ENCODE data around the gene HBS1L.

Gene HBS1L

DNA sequence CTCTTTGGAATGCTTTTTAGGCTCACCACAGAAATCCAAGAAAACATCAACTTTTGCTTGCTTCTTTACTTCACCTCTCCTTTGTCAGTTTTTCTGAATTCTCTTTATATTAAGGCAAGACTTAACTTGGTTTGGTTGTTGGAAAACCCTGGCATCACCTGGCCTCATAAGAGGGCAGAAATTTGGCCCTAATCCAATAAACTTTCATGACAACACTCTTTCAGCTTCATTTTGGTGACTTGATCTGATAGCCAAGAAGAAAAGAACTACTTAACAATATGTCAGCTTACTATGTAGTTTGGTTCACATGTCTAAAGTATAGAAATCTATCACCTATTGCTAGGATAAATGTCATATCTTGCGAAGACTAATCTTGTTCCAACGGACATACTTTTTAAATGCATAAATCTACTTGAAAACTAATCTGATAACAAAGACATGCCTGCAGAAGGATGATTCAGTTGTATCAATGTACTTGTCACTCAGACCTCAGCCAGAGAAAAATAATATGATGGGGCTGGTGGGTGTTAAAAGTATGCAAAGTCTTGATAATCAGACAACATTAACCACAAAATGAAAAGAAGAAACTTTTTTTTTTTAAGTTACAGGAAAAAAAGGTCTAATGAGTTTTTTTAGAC lies 19.3 kb upstream of the HBS1L start:
- TF ChIP-seq, protein P1, sequence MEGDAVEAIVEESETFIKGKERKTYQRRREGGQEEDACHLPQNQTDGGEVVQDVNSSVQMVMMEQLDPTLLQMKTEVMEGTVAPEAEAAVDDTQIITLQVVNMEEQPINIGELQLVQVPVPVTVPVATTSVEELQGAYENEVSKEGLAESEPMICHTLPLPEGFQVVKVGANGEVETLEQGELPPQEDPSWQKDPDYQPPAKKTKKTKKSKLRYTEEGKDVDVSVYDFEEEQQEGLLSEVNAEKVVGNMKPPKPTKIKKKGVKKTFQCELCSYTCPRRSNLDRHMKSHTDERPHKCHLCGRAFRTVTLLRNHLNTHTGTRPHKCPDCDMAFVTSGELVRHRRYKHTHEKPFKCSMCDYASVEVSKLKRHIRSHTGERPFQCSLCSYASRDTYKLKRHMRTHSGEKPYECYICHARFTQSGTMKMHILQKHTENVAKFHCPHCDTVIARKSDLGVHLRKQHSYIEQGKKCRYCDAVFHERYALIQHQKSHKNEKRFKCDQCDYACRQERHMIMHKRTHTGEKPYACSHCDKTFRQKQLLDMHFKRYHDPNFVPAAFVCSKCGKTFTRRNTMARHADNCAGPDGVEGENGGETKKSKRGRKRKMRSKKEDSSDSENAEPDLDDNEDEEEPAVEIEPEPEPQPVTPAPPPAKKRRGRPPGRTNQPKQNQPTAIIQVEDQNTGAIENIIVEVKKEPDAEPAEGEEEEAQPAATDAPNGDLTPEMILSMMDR (IDR thresholded peaks at IDR 0.05; ENCODE audit: insufficient read depth, low read length, poor library complexity, severe bottlenecking): no peak
- Histone ChIP-seq H3K36me3 (ENCODE audit: control insufficient read depth, insufficient read depth, low read length) (no peaks in the 10 kb centered on the region), H3K27me3 (replicated peaks; ENCODE audit: control insufficient read depth, insufficient read depth, low read length) (no peaks in the 10 kb centered on the region), H3K4me3 (replicated peaks; ENCODE audit: low read depth, low read length) (no peak overlapping the region)
- no peak for DNase-seq (ENCODE audit: extremely low read depth, insufficient read length)

DNA sequence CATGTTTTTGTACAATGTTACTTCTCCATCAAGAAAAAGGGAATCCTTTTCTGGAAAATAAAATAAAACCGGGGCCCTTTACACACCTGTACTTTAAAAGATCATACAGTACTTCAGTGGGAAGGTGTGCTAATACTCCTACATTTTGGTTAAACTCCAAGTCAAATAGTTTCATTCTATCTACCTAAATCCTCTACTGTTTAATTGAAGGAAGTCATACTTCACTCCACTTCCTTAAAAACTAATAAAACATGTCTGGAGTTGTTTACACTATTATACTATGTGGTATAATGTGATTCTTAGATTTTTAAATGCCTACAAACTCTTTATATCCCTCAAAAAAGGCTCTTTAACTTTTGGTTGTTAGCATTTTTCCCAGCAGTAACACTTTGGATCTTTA lies 18.6 kb upstream of the HBS1L start:
- no peak for DNase-seq (ENCODE audit: extremely low read depth, insufficient read length)
- TF ChIP-seq, protein P1 (IDR thresholded peaks at IDR 0.05; ENCODE audit: insufficient read depth, low read length, poor library complexity, severe bottlenecking): no peak
- H3K36me3 ChIP-seq (ENCODE audit: control insufficient read depth, insufficient read depth, low read length): no peaks in the 10 kb centered on the region
- no peak overlapping the region for H3K4me3 ChIP-seq (replicated peaks; ENCODE audit: low read depth, low read length)
- H3K27me3 ChIP-seq (replicated peaks; ENCODE audit: control insufficient read depth, insufficient read depth, low read length): no peaks in the 10 kb centered on the region

DNA sequence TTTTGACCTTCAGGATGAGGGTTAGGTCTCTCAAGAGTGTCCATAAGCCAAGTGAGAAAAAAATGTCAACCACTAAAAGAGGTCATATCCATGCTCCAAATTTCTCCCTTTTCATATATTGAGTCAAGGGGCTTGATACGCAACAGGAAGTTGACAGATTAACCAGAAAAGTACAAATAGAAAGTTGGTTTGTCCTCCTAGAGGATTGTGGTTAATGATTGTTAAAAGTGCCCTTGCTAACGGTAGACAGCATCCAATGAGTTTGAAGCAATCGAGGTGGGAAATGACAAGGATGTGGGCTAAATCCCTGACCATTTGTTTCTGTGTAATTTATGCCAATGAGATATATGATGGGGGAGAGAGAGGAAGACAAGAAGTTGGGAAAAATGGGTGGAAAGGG lies 18.1 kb upstream of the HBS1L start:
- H3K4me3 ChIP-seq (replicated peaks; ENCODE audit: low read depth, low read length): no peak overlapping the region
- no peaks in the 10 kb centered on the region for H3K27me3 ChIP-seq (replicated peaks; ENCODE audit: control insufficient read depth, insufficient read depth, low read length)
- H3K36me3 ChIP-seq (ENCODE audit: control insufficient read depth, insufficient read depth, low read length): no peaks in the 10 kb centered on the region
- TF ChIP-seq, protein P1 (IDR thresholded peaks at IDR 0.05; ENCODE audit: insufficient read depth, low read length, poor library complexity, severe bottlenecking): no peak
- DNase-seq (ENCODE audit: extremely low read depth, insufficient read length): no peak

DNA sequence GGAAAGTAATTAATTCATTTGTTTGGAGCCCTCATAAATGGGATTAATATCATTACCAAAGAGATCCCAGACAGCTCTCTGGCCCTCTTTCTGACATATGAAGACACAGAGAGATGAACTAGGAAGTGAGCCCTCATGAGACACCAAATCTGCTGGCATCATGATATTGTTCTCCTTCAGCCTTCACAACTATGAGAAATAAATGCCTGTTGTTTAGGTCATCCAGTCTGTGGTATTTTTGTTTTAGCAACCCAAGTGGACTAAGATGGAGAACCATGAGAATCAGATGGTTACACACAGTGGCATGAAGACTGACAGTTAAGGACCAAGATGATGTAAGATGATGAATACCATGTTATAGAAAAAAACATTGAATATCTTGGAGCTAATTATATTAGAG lies 16.9 kb upstream of the HBS1L start:
- no peaks in the 10 kb centered on the region for H3K36me3 ChIP-seq (ENCODE audit: control insufficient read depth, insufficient read depth, low read length)
- no peaks in the 10 kb centered on the region for H3K27me3 ChIP-seq (replicated peaks; ENCODE audit: control insufficient read depth, insufficient read depth, low read length)
- TF ChIP-seq, protein P1 (IDR thresholded peaks at IDR 0.05; ENCODE audit: insufficient read depth, low read length, poor library complexity, severe bottlenecking): no peak
- H3K4me3 ChIP-seq (replicated peaks; ENCODE audit: low read depth, low read length): no peak overlapping the region
- no peak for DNase-seq (ENCODE audit: extremely low read depth, insufficient read length)

DNA sequence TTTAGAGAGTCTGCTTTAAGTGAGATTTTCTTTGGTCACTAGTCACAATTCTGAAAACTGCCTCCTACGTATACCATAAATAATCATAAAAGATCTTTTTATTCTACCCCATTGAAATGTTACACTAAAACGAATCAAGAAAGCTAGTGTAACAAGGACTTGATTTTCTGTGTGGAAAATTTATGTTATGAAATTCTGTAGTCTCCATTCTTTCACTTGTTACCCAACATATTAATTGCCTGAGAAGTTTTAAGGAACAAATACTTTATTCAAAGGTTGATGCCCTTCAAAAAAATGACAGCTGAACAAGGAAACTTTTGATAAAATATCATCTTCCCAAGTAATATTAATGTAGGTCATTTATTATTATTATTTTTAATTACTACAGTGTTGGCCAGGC lies 13.3 kb upstream of the HBS1L start:
- no peak overlapping the region for H3K4me3 ChIP-seq (replicated peaks; ENCODE audit: low read depth, low read length)
- H3K27me3 ChIP-seq (replicated peaks; ENCODE audit: control insufficient read depth, insufficient read depth, low read length): no peaks in the 10 kb centered on the region
- no peak for DNase-seq (ENCODE audit: extremely low read depth, insufficient read length)
- no peaks in the 10 kb centered on the region for H3K36me3 ChIP-seq (ENCODE audit: control insufficient read depth, insufficient read depth, low read length)
- TF ChIP-seq, protein P1 (IDR thresholded peaks at IDR 0.05; ENCODE audit: insufficient read depth, low read length, poor library complexity, severe bottlenecking): no peak

DNA sequence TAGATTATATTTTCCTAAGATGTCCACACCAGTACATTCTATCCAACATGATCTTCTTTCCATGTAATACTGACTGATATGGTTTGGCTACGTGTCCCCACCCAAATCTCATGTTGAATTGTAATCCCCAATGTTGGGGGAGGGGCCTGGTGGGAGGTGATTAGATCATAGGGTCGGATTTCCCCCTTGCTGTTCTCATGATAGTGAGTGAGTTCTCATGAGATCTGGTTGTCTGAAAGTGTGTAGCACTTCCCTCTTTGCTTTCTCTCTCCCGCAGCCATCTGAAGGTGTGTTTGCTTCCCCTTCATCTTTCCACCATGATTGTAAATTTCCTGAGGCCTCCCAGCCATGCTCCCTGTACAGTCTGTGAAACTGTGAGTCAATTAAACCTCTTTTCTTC lies 12.2 kb upstream of the HBS1L start:
- no peaks in the 10 kb centered on the region for H3K27me3 ChIP-seq (replicated peaks; ENCODE audit: control insufficient read depth, insufficient read depth, low read length)
- no peak for DNase-seq (ENCODE audit: extremely low read depth, insufficient read length)
- H3K4me3 ChIP-seq (replicated peaks; ENCODE audit: low read depth, low read length): no peak overlapping the region
- H3K36me3 ChIP-seq (ENCODE audit: control insufficient read depth, insufficient read depth, low read length): no peaks in the 10 kb centered on the region
- TF ChIP-seq, protein P1 (IDR thresholded peaks at IDR 0.05; ENCODE audit: insufficient read depth, low read length, poor library complexity, severe bottlenecking): no peak

Data from GM06990 (cell line).